HG03064 (cell line): ENCODE results near the gene CAB39L.

Source experiments
- ATAC-seq: cut with Tn5 transposase; IDR thresholded peaks from one replicate; pipeline ENCODE4 v1.9.1; 2021; ENCODE audit warnings: low read depth; ENCODE audit not compliant: unreplicated experiment

Gene CAB39L

GRCh38 chr13:49443704-49444523 lies at the start of gene CAB39L, which contains the start of gene SETDB2:
TSS of gene CAB39L (minus strand) at chr13:49444064. CDS start at chr13:49382910, 61,154 bp downstream.
TSS of gene SETDB2 (plus strand) at chr13:49444274. CDS start at chr13:49451894, 7,620 bp downstream.
- ATAC-seq = peak; percentile 94

- no peak for ATAC-seq
These were observed 44.7 kb upstream of the CAB39L start for GRCh38 chr13:49488563-49488962.

- no peak for ATAC-seq
These were observed 37.9 kb upstream of the CAB39L start for GRCh38 chr13:49481788-49482187.

GRCh38 chr13:49476529-49476928 lies 32.7 kb upstream of the CAB39L start:
- ATAC-seq = no peak

GRCh38 chr13:49472186-49472585 lies 28.3 kb upstream of the CAB39L start:
- no peak for ATAC-seq

GRCh38 chr13:49466292-49466838 lies 22.5 kb upstream of the CAB39L start:
- no peak for ATAC-seq

- no peak for ATAC-seq
These were observed 20.9 kb upstream of the CAB39L start for GRCh38 chr13:49464621-49465325.

- ATAC-seq = no peak
These were observed 20.2 kb upstream of the CAB39L start for GRCh38 chr13:49464085-49464484.

GRCh38 chr13:49459580-49459979 lies 15.7 kb upstream of the CAB39L start:
- no peak for ATAC-seq

- ATAC-seq = no peak
These were observed 13.4 kb upstream of the CAB39L start for GRCh38 chr13:49457221-49457620.

- no peak for ATAC-seq
These were observed 12.3 kb upstream of the CAB39L start for GRCh38 chr13:49456156-49456555.

- ATAC-seq = no peak
These were observed 11.1 kb upstream of the CAB39L start for GRCh38 chr13:49455007-49455398.

GRCh38 chr13:49454388-49455006 lies 10.6 kb upstream of the CAB39L start:
- ATAC-seq = peak; percentile 88

- no peak for ATAC-seq
These were observed 9.6 kb upstream of the CAB39L start for GRCh38 chr13:49453465-49453864.

GRCh38 chr13:49452725-49453457 lies 9.0 kb upstream of the CAB39L start:
- no peak for ATAC-seq

GRCh38 chr13:49450105-49450819 lies 6.4 kb upstream of the CAB39L start:
- no peak for ATAC-seq

GRCh38 chr13:49448753-49449152 lies 4.9 kb upstream of the CAB39L start:
- ATAC-seq = no peak

GRCh38 chr13:49446473-49446872 lies 2.6 kb upstream of the CAB39L start:
- no peak for ATAC-seq

GRCh38 chr13:49444524-49445395 lies 896 bp upstream of the CAB39L start:
- ATAC-seq = peak; percentile 5
